Muscle of arm (tissue), 12 donors: ENCODE results near the gene MCC. TPM values are rescaled to one million over a fixed set of nuclear protein-coding genes. Genes with fewer than 3 reads are reported as not detected.

Source experiments
- DNase-seq: peaks from one replicate; pipeline ENCODE4 v3.0.0-alpha.2; 2013
- polyA plus RNA-seq, 12 donors: library from polyadenylated mRNA; unstranded; fragments of 120-200 nt; gene quantifications; one replicate each; pipeline ENCODE4 v1.2.1, GENCODE V29; 2013; ENCODE audit not compliant: insufficient read length in 12 of 12

The MCC gene
- polyA plus RNA-seq, 12 donors: 13.8 to 23.3 (median 19.2) TPM; not detected in 1

DNA sequence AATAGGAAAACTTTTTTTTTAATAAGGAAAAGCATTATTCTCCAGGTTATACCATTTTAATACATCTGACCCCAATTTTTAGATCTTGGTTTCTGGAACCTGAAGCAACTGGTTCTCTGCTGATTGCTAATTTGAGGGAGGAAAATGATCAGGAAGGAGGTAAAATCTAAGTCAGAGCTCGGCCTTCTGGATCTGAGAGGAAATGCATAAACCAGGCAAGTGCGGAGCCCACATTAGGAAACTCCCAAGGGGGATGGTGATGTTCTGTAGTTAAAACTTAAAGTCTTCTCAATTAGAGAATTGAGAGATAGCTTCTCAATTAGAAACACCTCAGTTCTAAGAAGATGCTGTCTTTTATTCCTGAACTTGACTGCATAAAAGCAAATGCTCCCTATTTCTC lies 167.0 kb downstream of the MCC start:
- no peak for DNase-seq

GRCh38 chr5:113320273-113320780 lies 167.9 kb downstream of the MCC start:
- no peak for DNase-seq

- DNase-seq: no peak
These were observed 168.8 kb downstream of the MCC start for GRCh38 chr5:113319256-113320053.

GRCh38 chr5:113317636-113318035 lies 170.6 kb downstream of the MCC start:
- DNase-seq: no peak

- DNase-seq: no peak
These were observed 177.0 kb downstream of the MCC start for GRCh38 chr5:113311301-113311700.

- no peak for DNase-seq
These were observed 186.1 kb downstream of the MCC start for GRCh38 chr5:113302120-113302519.

GRCh38 chr5:113299591-113299990 lies 188.7 kb downstream of the MCC start:
- no peak for DNase-seq

GRCh38 chr5:113296676-113297075 lies 191.6 kb downstream of the MCC start:
- DNase-seq: no peak

GRCh38 chr5:113295111-113295539 lies 193.1 kb downstream of the MCC start:
- DNase-seq: no peak

DNA sequence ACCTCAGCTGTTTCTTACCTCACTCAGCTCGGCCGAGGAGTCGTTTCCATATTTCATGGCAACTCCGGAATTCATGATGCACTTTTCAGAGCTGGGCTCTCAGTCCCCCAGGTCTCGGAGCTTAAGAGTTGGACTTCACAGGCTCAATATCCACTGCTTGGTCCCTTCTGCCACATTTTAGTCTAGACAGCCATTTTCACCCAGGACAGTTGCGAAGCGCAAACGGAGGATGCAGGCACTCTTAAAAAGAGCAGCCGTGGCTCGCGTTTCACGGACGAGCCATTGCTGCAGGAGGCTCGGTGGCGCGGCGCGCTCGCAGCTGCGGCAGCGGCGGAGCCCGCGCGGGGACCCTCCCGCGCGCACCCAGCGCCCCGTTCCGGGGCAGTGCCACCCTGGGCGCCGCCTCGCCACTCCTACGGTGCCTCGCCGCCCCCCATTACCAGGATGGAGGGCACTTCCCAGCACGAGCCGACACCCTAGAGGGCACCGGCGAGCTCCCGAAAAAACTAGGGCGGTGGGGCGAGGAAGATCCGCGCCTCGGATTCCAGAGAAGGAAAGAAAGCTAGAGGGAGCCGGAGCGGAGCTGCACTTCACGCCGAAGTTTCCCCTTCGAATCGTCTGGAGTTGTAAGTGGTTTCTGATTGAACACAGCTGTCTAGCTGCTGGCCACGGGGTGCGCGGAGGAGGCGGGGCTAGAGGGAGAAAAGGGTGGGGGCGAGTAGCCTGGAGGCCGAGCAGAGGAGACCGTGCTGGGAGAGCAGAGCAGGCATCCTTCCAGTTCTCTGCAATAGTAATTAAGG lies 193.7 kb downstream of the MCC start:
- peak; percentile 94 for DNase-seq

DNA sequence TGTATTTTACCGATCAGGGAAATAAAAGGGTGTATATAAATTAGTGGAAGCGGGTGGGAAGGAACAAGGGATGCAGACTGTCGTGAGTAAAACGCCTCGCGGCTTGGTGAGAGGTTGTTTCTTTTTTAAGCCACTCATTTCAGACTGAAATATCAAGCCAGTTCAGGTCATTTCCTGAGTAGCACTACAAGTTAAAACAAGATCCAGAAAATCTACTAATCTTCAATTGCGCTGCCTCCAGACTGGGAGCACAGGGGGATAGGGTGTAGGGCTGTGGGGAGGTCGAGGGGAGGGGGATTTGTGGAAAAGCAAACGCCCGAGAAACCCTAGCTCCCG lies 194.3 kb downstream of the MCC start:
- DNase-seq: no peak

- DNase-seq: peak; percentile 38
These were observed 194.9 kb downstream of the MCC start for GRCh38 chr5:113293068-113293974.

DNA sequence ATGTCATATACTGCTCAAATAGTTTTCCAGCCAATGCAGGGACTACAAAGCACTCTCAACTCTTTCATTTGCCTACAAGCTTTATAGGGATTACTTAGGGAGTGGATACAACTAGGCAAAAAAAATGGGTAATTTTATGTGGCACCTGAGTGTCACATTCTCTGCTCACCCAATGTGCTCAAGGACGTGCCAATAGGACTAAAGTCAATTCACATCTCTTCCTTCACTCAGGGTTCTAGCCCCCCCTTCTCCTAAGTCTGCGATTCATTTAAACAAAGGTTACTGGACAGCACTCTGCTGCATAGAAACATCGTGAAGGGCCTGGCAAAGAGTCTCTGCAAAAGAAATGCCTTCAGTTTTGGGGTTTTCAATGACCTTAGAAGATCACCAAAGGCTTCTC lies 195.8 kb downstream of the MCC start:
- peak; percentile 47 for DNase-seq

GRCh38 chr5:113283558-113283957 lies 204.7 kb downstream of the MCC start:
- no peak for DNase-seq

DNA sequence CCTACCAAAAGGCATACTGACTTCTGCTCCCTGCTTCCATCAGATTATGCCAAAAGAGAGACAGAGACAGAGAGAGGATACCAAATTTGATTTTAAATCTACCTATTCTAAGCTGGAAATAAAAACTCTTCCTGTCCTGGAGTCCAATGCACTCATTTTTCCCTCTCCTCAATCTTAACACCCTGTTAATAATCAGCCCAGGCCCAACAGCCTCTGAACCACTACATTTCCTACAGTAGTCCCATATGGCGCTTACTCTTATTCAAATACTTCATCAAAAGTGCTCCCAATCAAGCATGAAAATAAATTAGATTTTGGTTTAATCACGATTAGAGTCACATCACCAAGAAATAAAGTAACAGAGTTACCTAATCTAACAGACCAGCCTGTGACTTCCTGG lies 205.8 kb downstream of the MCC start:
- DNase-seq: no peak

DNA sequence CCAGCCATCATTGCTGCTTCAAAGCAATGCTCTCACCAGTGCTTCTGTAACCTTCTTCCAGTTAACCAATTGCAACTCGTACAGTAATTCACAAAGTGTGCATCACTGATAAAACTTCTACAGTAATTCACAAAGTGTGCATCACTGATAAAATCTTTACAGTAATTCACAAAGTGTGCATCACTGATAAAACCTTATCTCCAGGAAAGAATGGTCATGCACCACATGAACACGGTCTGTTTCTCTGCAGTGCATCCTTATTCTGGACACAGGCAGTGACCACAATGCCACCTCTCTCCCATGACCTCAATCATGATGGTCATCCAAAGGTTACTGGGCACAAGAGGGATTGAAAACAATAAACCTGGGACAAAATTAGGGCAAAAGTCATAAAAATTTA lies 207.1 kb downstream of the MCC start:
- DNase-seq: no peak

DNA sequence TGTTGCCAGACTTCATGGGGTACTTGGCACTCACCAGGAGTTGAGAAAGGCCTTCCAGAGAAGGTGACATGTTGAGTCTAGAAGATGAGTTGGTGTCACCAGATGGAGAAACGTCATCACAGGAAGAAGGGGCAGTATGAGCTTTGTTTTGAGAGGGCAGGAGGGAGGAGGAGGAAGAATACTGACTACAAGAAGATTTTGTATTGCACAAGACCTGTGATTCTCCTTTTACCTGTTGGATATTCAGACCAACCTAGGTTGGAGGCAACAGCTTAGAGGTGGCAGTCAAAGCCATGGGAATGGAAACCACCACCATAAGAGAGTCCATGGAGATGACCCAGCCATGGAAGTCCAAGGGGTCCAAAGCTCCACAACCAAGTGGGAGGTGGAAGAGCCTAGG lies 207.7 kb downstream of the MCC start:
- DNase-seq: no peak

DNA sequence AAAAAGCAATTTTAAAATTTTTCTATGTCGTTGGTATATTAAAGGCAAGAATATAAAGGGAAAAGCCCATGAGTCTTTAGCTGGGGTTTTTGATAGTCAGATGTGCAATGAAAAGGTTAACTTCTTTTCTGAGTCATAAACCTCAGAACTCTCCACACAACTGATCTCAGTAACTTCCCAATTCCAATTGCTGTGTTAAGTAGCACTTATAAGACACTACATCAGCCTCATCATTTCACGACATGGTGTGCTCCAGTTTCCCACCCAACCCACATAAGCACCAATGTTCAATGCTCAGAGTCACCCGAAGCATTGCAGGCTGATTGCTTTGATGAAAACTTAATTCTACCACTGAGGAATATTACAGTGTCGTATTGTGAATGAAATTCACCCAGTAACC lies 209.3 kb downstream of the MCC start:
- no peak for DNase-seq

DNA sequence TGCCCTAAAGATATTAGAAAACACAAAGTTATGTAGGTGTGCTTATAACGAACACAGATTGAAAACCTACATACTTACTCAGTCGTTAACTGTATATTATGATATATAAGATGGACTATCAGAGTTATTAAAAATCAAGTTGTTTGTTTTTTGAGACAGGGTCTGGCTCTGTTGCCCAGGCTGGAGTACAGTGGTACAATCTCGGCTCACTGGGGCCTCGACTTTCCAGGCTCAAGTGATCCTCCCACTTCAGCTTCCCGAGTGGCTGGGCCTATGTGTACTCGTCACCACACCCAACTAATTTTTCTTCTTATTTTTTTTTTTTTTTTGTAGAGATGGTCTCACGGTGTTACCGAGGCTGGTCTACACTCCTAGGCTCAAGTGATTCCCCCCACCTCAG lies 211.8 kb downstream of the MCC start:
- DNase-seq: no peak

DNA sequence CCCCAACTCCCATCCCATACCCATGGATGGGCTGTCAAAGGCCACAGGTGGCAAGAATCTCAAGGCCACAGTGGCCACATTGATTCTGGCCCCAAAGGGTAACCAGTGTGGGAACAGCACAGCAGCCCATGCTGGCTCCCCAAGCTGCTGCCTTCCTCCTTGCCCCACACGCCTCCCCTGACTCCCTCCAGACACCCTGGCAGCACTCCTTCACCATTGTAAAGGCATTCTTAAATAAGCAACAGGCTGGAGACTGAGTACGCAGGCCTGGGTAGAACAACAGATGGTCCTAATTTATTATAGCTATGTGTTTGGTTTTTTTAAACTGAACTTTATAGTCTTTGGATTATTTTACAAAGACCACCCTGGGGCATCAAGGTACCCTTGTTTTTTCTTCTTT lies 212.3 kb downstream of the MCC start:
- no peak for DNase-seq

DNA sequence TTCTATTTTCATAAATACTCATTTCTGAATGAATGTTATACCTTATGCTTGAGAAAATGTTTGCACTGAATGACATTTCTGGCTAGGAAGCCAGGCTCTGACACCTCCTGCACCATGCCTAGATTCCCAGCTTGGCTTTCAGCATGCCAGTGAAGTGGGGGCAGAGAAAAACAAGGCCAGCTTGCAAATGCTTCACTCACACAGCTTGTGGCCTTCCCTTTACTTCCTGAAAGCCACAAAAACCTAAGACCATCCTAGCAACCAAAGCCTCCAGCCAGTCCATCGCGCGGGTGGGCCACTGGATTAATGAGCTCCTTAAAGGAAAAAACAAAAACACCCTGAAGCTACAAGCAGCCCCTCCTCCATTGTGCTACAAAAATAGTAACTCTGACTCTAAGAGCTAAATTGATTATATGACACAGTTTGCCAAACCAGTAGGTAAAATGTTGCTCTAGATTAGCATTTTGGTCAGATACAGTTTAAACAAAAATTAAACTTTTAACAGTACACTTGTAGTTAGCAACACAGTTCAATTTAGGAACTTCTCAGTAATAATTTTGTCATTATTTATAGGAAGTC lies 213.3 kb downstream of the MCC start:
- DNase-seq: no peak

DNA sequence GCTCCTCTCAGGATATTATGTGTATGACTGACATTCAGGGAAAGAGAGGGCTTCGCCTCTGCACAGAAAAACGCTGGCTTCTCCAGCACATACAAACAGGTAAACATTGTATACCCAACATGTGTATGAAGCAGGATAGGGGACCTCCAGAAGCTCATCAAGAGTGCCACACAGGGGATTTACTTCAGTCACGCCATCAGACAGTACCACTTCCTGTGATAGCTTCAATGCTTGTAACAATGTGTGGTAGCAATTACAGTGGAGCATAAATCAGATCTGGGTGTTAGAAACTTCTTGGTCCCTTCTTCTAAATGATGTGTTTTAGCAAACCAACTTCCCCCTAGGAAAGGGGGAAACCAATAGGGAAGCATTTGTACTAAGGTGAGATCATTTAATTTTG lies 214.3 kb downstream of the MCC start:
- no peak for DNase-seq
